HCT116 (cell line): ENCODE results near the gene COMMD6. TPM values are rescaled to one million over a fixed set of nuclear protein-coding genes. Genes with fewer than 3 reads are reported as not detected.

Source experiments
- ATAC-seq: fragments of 200-7000 bp; cut with Tn5 transposase; 2 replicates; pipeline ENCODE4 v1.9.1; 2020; ENCODE audit warnings: mild to moderate bottlenecking, moderate library complexity
- BruUV-seq: library from RNA; stranded (reverse); fragments of 400-500 nt; replicated peaks from 2 replicates; lab custom pipeline; 2021; lab: Mats Ljungman, UMichigan
- CTCF ChIA-PET: fragments of 300-600 bp; sonication (Branson Sonifier 250); formaldehyde crosslinking; loops from one replicate; lab custom pipeline; 2021; ENCODE audit warnings: antibody characterized with exemption; lab: Charles Lee
- POLR2A ChIA-PET: fragments of 300-600, 350-600 bp; sonication (Branson Sonifier 250); formaldehyde crosslinking; loops from one replicate; lab custom pipeline; 2021; ENCODE audit warnings: antibody characterized with exemption; lab: Charles Lee
- RAD21 ChIA-PET, 2 experiments: fragments of 300-600 bp; sonication (Branson Sonifier 250); formaldehyde crosslinking; loops; one replicate each; lab custom pipeline; 2023; ENCODE audit warnings: low total read pairs in 2 of 2; ENCODE audit not compliant: uncharacterized antibody in 2 of 2, unreplicated experiment in 2 of 2, low non-redundant PET in 1 of 2; lab: Charles Lee
- DNase-seq: peaks from one replicate; pipeline ENCODE4 v3.0.0-alpha.2; 2010; ENCODE audit warnings: low read depth, low spot score
- H2AFZ ChIP-seq: fragments of 200-600 bp; shearing (Covaris generic), sonication (generic); 2 replicates; pipeline ENCODE4 v1.6.1; 2017; ENCODE audit warnings: low read depth, mixed run types, mixed read lengths, antibody characterized with exemption, low read length; ENCODE audit not compliant: poor library complexity, severe bottlenecking
- H3K27ac ChIP-seq: 2 replicates; pipeline ENCODE4 v1.5.1; 2012; ENCODE audit warnings: low read depth, low read length
- H3K27me3 ChIP-seq: fragments of 200-600 bp; sonication (generic); 2 replicates; pipeline ENCODE4 v1.6.1; 2016; ENCODE audit warnings: mixed run types, low read length, mixed read lengths; ENCODE audit not compliant: insufficient read depth
- H3K36me3 ChIP-seq, 2 experiments: fragments of 200-500 bp in 1 of 2; fragments of 200-600 bp in 1 of 2; sonication (Bioruptor generic) in 1 of 2; sonication (generic) in 1 of 2; 2 replicates each; pipeline versions ENCODE4 v1.5.1 to v1.6.1; 2014 to 2016; ENCODE audit warnings: low read length in 2 of 2, inconsistent platforms in 1 of 2, mixed read lengths in 1 of 2, mixed run types in 1 of 2; ENCODE audit not compliant: insufficient read depth in 2 of 2, control insufficient read depth in 1 of 2
- H3K4me1 ChIP-seq, 2 experiments: fragments of 200-600 bp in 1 of 2; sonication (generic) in 1 of 2; 2 replicates each; pipeline versions ENCODE4 v1.5.1 to v1.6.1; 2012 to 2017; ENCODE audit warnings: low read length in 2 of 2, inconsistent platforms in 1 of 2, mild to moderate bottlenecking in 1 of 2, mixed read lengths in 1 of 2, mixed run types in 1 of 2, moderate library complexity in 1 of 2; ENCODE audit not compliant: insufficient read depth in 2 of 2, control insufficient read depth in 1 of 2
- H3K4me2 ChIP-seq: fragments of 200-600 bp; sonication (generic); 2 replicates; pipeline ENCODE4 v1.6.1; 2017; ENCODE audit warnings: mixed run types, low read length, mixed read lengths
- H3K4me3 ChIP-seq, 2 experiments: fragments of 200-600 bp in 1 of 2; sonication (generic) in 1 of 2; replicated peaks in 1 of 2; 2 replicates each; pipeline ENCODE4 v1.5.1; 2011 to 2016; ENCODE audit warnings: low read length in 2 of 2, control low read depth in 1 of 2, low read depth in 1 of 2, mild to moderate bottlenecking in 1 of 2, mixed read lengths in 1 of 2, mixed run types in 1 of 2
- H3K79me2 ChIP-seq: fragments of 200-600 bp; sonication (generic); 2 replicates; pipeline ENCODE4 v1.6.1; 2017; ENCODE audit warnings: mild to moderate bottlenecking, mixed run types, low read length, moderate library complexity, mixed read lengths; ENCODE audit not compliant: insufficient read depth
- H3K9ac ChIP-seq: fragments of 200-600 bp; sonication (generic); 2 replicates; pipeline ENCODE4 v1.6.1; 2016; ENCODE audit warnings: low read length, mixed read lengths
- H3K9me2 ChIP-seq: fragments of 200-600 bp; sonication (generic), shearing (Covaris generic); 2 replicates; pipeline ENCODE4 v1.6.1; 2017; ENCODE audit warnings: mixed run types, mild to moderate bottlenecking, moderate library complexity; ENCODE audit not compliant: insufficient read depth
- H3K9me3 ChIP-seq, 2 experiments: fragments of 200-500 bp in 1 of 2; fragments of 200-600 bp in 1 of 2; sonication (Bioruptor generic) in 1 of 2; sonication (generic) in 1 of 2; 2 replicates each; pipeline ENCODE4 v1.6.1; 2014 to 2017; ENCODE audit warnings: low read length in 2 of 2, mixed read lengths in 2 of 2, inconsistent platforms in 1 of 2, low read depth in 1 of 2, mild to moderate bottlenecking in 1 of 2, mixed run types in 1 of 2, moderate library complexity in 1 of 2; ENCODE audit not compliant: control insufficient read depth in 1 of 2, insufficient read depth in 1 of 2
- H4K20me1 ChIP-seq: fragments of 200-600 bp; sonication (generic), shearing (Covaris generic); 2 replicates; pipeline ENCODE4 v1.6.1; 2017; ENCODE audit warnings: mixed run types, mild to moderate bottlenecking, moderate library complexity; ENCODE audit not compliant: insufficient read depth
- CTCF ChIP-seq, 3 experiments: fragments of 200-600 bp in 1 of 3; sonication (generic) in 1 of 3; IDR thresholded peaks in 2 of 3; conservative IDR thresholded peaks in 1 of 3; 2 replicates each; pipeline ENCODE4 v1.5.1; 2012 to 2017; ENCODE audit warnings: low read depth in 2 of 3, low read length in 2 of 3, antibody characterized with exemption in 1 of 3, borderline replicate concordance in 1 of 3, control low read depth in 1 of 3, mild to moderate bottlenecking in 1 of 3, mixed read lengths in 1 of 3, mixed run types in 1 of 3, moderate library complexity in 1 of 3; ENCODE audit not compliant: insufficient read depth in 1 of 3
- EZH2 ChIP-seq: fragments of 200-600 bp; sonication (generic); IDR thresholded peaks from 2 replicates; pipeline ENCODE4 v1.6.1; 2017; ENCODE audit warnings: antibody characterized with exemption, mixed run types
- RAD21 ChIP-seq: IDR thresholded peaks from 2 replicates; pipeline ENCODE4 v1.6.1; 2012; ENCODE audit warnings: low read depth, mild to moderate bottlenecking
- REST ChIP-seq: IDR thresholded peaks from 2 replicates; pipeline ENCODE4 v1.6.1; 2012; ENCODE audit warnings: low read depth
- SIN3A ChIP-seq: IDR thresholded peaks from 2 replicates; pipeline ENCODE4 v1.6.1; 2012; ENCODE audit warnings: low read depth
- intact Hi-C: fragments of 100-400 bp; cut with micrococcal nuclease; formaldehyde crosslinking; loops from 2 replicates; pipeline ENCODE4 v1.10.0; 2022
- total RNA-seq: library from RNA; stranded (reverse); gene quantifications from one replicate; pipeline ENCODE4 v1.2.1, GENCODE V29; 2021; ENCODE audit not compliant: unreplicated experiment

Gene COMMD6
- total RNA-seq, 1 experiment from 2014 or later, result 108 TPM

GRCh38 chr13:75494491-75494890 lies 43.1 kb downstream of the COMMD6 start:
- ChIA-PET CTCF (interaction anchor here (1.0 kb wide), 1 partner anchor 12 kb away, joined by 3 read pairs; the partner anchor contains the start of gene TBC1D4), POLR2A (no interaction called here), RAD21 (no interaction called here)
- Histone ChIP-seq H3K4me2 (no peak overlapping the region), H2AFZ (no peak overlapping the region), H3K9me3 (no peaks in the 10 kb centered on the region), H3K27me3 (no peaks in the 10 kb centered on the region), H3K4me1 (no peaks in the 10 kb centered on the region; a peak in 1 of 4 replicates), H3K9ac (no peak overlapping the region), H3K4me3 (no peak overlapping the region), H3K36me3 (no peaks in the 10 kb centered on the region), H3K27ac (no peak overlapping the region), H3K79me2 (no peaks in the 10 kb centered on the region), H4K20me1 (no peaks in the 10 kb centered on the region), H3K9me2 (no peaks in the 10 kb centered on the region)
- intact Hi-C loops, result no loop called here
- BruUV-seq, result no TSS peak
- DNase-seq, result no peak
- no peak for ATAC-seq
- TF ChIP-seq EZH2 (no peak), REST (no peak), RAD21 (no peak), CTCF (IDR thresholded peaks at IDR 0.05 in 2 of 3, conservative IDR thresholded peaks at IDR 0.05 in 1 of 3; ENCODE audit: borderline replicate concordance in 1 of 3, insufficient read depth in 1 of 3, low read depth in 2 of 3, low read length in 2 of 3) (no peak), SIN3A (no peak)
